HepG2 (cell line): Measurements from ENCODE around the gene HUNK.

ENCODE experiments used
- DR1 ChIP-seq: sonication (generic); formaldehyde crosslinking; IDR thresholded peaks from 2 replicates; pipeline ENCODE4 v1.8.0; 2021; ENCODE audit warnings: mild to moderate bottlenecking, missing genetic modification reagents, inconsistent platforms
- ELF1 ChIP-seq: sonication (generic); formaldehyde crosslinking; IDR thresholded peaks from 2 replicates; pipeline ENCODE4 v1.4.0; 2020; ENCODE audit warnings: missing genetic modification reagents
- RAD51 ChIP-seq: fragments of 450-650 bp; IDR thresholded peaks from 2 replicates; pipeline ENCODE4 v1.6.1; 2016; ENCODE audit warnings: borderline replicate concordance
- SMC3 ChIP-seq: IDR thresholded peaks from 2 replicates; pipeline ENCODE4 v1.6.1; 2011; ENCODE audit warnings: low read length, improper control_type of control experiment
- TF ChIP-seq, protein P1 (sequence below): sonication (generic); formaldehyde crosslinking; IDR thresholded peaks from 2 replicates; pipeline ENCODE4 v1.5.0; 2020; ENCODE audit warnings: mild to moderate bottlenecking, missing genetic modification reagents, moderate library complexity
- TF ChIP-seq, protein P2 (sequence below): sonication (generic); formaldehyde crosslinking; IDR thresholded peaks from 2 replicates; pipeline ENCODE4 v1.4.0; 2020; ENCODE audit warnings: missing genetic modification reagents

DNA sequence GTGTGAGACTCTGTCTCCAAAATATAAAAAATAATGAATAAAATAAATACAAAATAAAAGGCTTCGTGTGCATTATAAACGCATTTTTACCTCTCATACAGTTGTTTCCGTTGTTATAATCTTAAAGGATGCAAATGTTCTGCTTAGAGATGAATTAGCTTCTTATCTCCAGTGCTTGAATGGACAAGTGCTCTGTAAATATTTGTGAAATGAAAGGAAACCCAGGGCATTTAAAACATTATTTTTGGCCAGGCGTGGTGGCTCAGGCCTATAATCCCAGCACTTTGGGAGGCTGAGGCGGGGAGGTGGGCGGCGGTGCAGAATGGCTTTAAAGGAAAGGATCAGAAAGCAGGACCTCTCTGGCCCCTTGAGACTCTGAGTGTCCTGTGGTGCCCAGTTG, 94.5 kb downstream of the HUNK start:
- TF ChIP-seq, protein P1, sequence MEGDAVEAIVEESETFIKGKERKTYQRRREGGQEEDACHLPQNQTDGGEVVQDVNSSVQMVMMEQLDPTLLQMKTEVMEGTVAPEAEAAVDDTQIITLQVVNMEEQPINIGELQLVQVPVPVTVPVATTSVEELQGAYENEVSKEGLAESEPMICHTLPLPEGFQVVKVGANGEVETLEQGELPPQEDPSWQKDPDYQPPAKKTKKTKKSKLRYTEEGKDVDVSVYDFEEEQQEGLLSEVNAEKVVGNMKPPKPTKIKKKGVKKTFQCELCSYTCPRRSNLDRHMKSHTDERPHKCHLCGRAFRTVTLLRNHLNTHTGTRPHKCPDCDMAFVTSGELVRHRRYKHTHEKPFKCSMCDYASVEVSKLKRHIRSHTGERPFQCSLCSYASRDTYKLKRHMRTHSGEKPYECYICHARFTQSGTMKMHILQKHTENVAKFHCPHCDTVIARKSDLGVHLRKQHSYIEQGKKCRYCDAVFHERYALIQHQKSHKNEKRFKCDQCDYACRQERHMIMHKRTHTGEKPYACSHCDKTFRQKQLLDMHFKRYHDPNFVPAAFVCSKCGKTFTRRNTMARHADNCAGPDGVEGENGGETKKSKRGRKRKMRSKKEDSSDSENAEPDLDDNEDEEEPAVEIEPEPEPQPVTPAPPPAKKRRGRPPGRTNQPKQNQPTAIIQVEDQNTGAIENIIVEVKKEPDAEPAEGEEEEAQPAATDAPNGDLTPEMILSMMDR (CRISPR knock-in tag): no peak
- TF ChIP-seq, protein P2, sequence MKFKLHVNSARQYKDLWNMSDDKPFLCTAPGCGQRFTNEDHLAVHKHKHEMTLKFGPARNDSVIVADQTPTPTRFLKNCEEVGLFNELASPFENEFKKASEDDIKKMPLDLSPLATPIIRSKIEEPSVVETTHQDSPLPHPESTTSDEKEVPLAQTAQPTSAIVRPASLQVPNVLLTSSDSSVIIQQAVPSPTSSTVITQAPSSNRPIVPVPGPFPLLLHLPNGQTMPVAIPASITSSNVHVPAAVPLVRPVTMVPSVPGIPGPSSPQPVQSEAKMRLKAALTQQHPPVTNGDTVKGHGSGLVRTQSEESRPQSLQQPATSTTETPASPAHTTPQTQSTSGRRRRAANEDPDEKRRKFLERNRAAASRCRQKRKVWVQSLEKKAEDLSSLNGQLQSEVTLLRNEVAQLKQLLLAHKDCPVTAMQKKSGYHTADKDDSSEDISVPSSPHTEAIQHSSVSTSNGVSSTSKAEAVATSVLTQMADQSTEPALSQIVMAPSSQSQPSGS (CRISPR knock-in tag): no peak
- TF ChIP-seq RAD51: no peak
- no peak for TF ChIP-seq DR1 (CRISPR knock-in tag)
- TF ChIP-seq SMC3: no peak
- no peak for TF ChIP-seq ELF1 (CRISPR knock-in tag)
